Ovary (tissue), 9 donors: ENCODE data around the gene NDFIP2. TPM values are rescaled to one million over a fixed set of nuclear protein-coding genes. Genes with fewer than 3 reads are reported as not detected.

Source experiments
- DNase-seq, 5 donors: peaks; one replicate each; pipeline ENCODE4 v3.0.0-alpha.2; 2019 to 2020
- H3K27ac ChIP-seq, 2 donors: fragments of 200-600 bp; one replicate each; pipeline versions ENCODE4 v1.5.1 to v1.8.0; 2019 to 2022
- H3K27me3 ChIP-seq: fragments of 200-600 bp; one replicate; pipeline ENCODE4 v1.8.0; 2022
- H3K36me3 ChIP-seq: fragments of 200-600 bp; sonication (generic); one replicate; pipeline ENCODE4 v1.5.1; 2019
- H3K4me1 ChIP-seq: one replicate; pipeline ENCODE4 v1.8.1; 2013; ENCODE audit warnings: mild to moderate bottlenecking, moderate library complexity; ENCODE audit not compliant: insufficient read depth
- H3K4me3 ChIP-seq: fragments of 200-600 bp; sonication (generic); one replicate; pipeline ENCODE4 v1.5.1; 2017
- H3K9me3 ChIP-seq, 2 donors: fragments of 200-600 bp in 1 of 2; sonication (generic) in 1 of 2; one replicate each; pipeline versions ENCODE4 v1.5.1 to v1.8.1; 2013 to 2019; ENCODE audit warnings: mild to moderate bottlenecking in 1 of 2, moderate library complexity in 1 of 2
- EP300 ChIP-seq: sonication (generic); formaldehyde crosslinking; IDR thresholded peaks from one replicate; pipeline ENCODE4 v1.6.1; 2017; ENCODE audit warnings: antibody characterized with exemption
- POLR2A ChIP-seq: fragments of 450-650 bp; IDR thresholded peaks from one replicate; pipeline ENCODE4 v1.6.1; 2017; ENCODE audit warnings: antibody characterized with exemption, mild to moderate bottlenecking, moderate library complexity
- WGBS, 3 donors: extraction: QIAGEN DNeasy Blood & Tissue Kit in 1 of 3; methylation state at CpG; one replicate each; pipeline versions ENCODE4 v1.1.5 to v1.1.7; 2013 to 2017; 5-methylcytosine and 5-hydroxymethylcytosine counted together
- intact Hi-C, 4 donors: fragments of 100-400 bp; cut with DNase I; formaldehyde crosslinking; loops; one replicate each; pipeline versions ENCODE4 v1.11.0 to v1.15.1; 2022 to 2023
- polyA plus RNA-seq, 2 donors: library from polyadenylated mRNA; stranded (reverse); fragments of 200-250 nt in 1 of 2; fragments of 350-450 nt in 1 of 2; fragmentation: Illumina TruSeq in 1 of 2; extraction: RNeasy Lipid Tissue Mini Kit (QIAGEN cat#74804) in 1 of 2; gene quantifications; one replicate each; pipeline ENCODE4 v1.2.3, GENCODE V29; 2013 to 2014
- total RNA-seq, 7 donors: library from RNA; depleted of rRNA in 2 of 7; stranded (reverse); fragments of >200 nt in 2 of 7; fragmentation: NEBNext Ultra II Directional in 3 of 7; extraction: Animal tissue kit (Norgen Biotek cat#: 25700) in 3 of 7; gene quantifications; one replicate each; pipeline versions ENCODE4 v1.1.0 to v1.2.4, GENCODE V29; 2016 to 2023
- TF ChIP-seq, protein P1 (sequence below), 3 donors: fragments of 450-650 bp in 2 of 3; fragments of 200-600 bp in 1 of 3; IDR thresholded peaks; one replicate each; pipeline versions ENCODE4 v1.5.1 to v1.8.0; 2016 to 2022; ENCODE audit warnings: antibody characterized with exemption in 3 of 3, mild to moderate bottlenecking in 1 of 3
- donor health status: DM: no; HTN: no; CAD: no; lungs with moderate emphysema.
- donor health status: DM: no; HTN: no; CAD: no.
- donor health status: Bipolar disorder and iron deficiency.
- donor health status: DM: yes; HTN: yes; CAD: no.
- donor health status: DM: no; HTN: no; CAD: no.
- donor health status: DM: yes; HTN: yes; CAD: no.

Gene NDFIP2
- total and polyA plus RNA-seq, 9 donors, result 5.9 to 20.4 (median 15.5) TPM

- Histone ChIP-seq H3K27me3 (no peaks in the 10 kb centered on the region), H3K9me3 (no peaks in the 10 kb centered on the region), H3K4me1 (no peaks in the 10 kb centered on the region), H3K36me3 (no peaks in the 10 kb centered on the region), H3K27ac (no peak overlapping the region), H3K4me3 (no peak overlapping the region)
- DNase-seq, result no peak
- intact Hi-C loops, result no loop called here
- WGBS, 3 donors, result 92 to 94% (median 92%) methylated on average over 2 of the region's 2 CpGs
- TF ChIP-seq POLR2A (no peak), EP300 (no peak)
- TF ChIP-seq, protein P1, sequence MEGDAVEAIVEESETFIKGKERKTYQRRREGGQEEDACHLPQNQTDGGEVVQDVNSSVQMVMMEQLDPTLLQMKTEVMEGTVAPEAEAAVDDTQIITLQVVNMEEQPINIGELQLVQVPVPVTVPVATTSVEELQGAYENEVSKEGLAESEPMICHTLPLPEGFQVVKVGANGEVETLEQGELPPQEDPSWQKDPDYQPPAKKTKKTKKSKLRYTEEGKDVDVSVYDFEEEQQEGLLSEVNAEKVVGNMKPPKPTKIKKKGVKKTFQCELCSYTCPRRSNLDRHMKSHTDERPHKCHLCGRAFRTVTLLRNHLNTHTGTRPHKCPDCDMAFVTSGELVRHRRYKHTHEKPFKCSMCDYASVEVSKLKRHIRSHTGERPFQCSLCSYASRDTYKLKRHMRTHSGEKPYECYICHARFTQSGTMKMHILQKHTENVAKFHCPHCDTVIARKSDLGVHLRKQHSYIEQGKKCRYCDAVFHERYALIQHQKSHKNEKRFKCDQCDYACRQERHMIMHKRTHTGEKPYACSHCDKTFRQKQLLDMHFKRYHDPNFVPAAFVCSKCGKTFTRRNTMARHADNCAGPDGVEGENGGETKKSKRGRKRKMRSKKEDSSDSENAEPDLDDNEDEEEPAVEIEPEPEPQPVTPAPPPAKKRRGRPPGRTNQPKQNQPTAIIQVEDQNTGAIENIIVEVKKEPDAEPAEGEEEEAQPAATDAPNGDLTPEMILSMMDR (IDR thresholded peaks at IDR 0.05), result no peak
Measured at GRCh38 chr13:79492918-79493594, 12.1 kb downstream of the NDFIP2 start.

GRCh38 chr13:79496188-79496587 lies 15.2 kb downstream of the NDFIP2 start:
- Histone ChIP-seq H3K27me3 (no peaks in the 10 kb centered on the region), H3K36me3 (no peaks in the 10 kb centered on the region), H3K27ac (no peak overlapping the region), H3K4me1 (no peaks in the 10 kb centered on the region), H3K4me3 (no peak overlapping the region), H3K9me3 (no peaks in the 10 kb centered on the region)
- DNase-seq, result no peak
- intact Hi-C loops, result no loop called here
- TF ChIP-seq, protein P1 (IDR thresholded peaks at IDR 0.05), result no peak
- TF ChIP-seq POLR2A (no peak), EP300 (no peak)
- WGBS, 3 donors, result 83 to 86% (median 85%) methylated on average over 1 of the region's 1 CpG

- no peak for DNase-seq
- no peaks in the 10 kb centered on the region for H3K36me3 ChIP-seq
- no peaks in the 10 kb centered on the region for H3K4me1 ChIP-seq
- H3K4me3 ChIP-seq, result no peak overlapping the region
- H3K27ac ChIP-seq, result no peak overlapping the region
- TF ChIP-seq POLR2A (no peak), EP300 (no peak)
- TF ChIP-seq, protein P1 (IDR thresholded peaks at IDR 0.05), result no peak
- intact Hi-C loops, result no loop called here
- no peaks in the 10 kb centered on the region for H3K9me3 ChIP-seq
- no peaks in the 10 kb centered on the region for H3K27me3 ChIP-seq
- 97 to 100% (median 98%) methylated on average over 1 of the region's 1 CpG for WGBS, 3 donors
Measured at GRCh38 chr13:79497064-79497463, 16.1 kb downstream of the NDFIP2 start.

GRCh38 chr13:79497852-79498251 lies 16.9 kb downstream of the NDFIP2 start:
- DNase-seq, result no peak
- Histone ChIP-seq H3K9me3 (no peaks in the 10 kb centered on the region), H3K27ac (no peak overlapping the region), H3K4me1 (no peaks in the 10 kb centered on the region), H3K36me3 (no peaks in the 10 kb centered on the region), H3K4me3 (no peak overlapping the region), H3K27me3 (no peaks in the 10 kb centered on the region)
- intact Hi-C loops, result no loop called here
- WGBS, 3 donors, result 90 to 98% (median 94%) methylated on average over 1 of the region's 1 CpG
- TF ChIP-seq EP300, result no peak
- TF ChIP-seq, protein P1 (IDR thresholded peaks at IDR 0.05), result no peak
- TF ChIP-seq POLR2A, result no peak
